B cell (primary cell): ENCODE measurements around the gene ENDOU. TPM values are rescaled to one million over a fixed set of nuclear protein-coding genes. Genes with fewer than 3 reads are reported as not detected.

Experiments used
- ATAC-seq: fragments of 200-7000 bp; cut with Tn5 transposase; one replicate; pipeline ENCODE4 v1.10.0; 2021; ENCODE audit warnings: low read depth, mild to moderate bottlenecking, moderate number of reproducible peaks, moderate library complexity
- CTCF ChIA-PET: fragments of 350-600 bp; sonication (Branson Sonifier 250); formaldehyde crosslinking; loops from one replicate; lab custom pipeline; 2021; ENCODE audit warnings: antibody characterized with exemption, inconsistent platforms; lab: Charles Lee
- POLR2A ChIA-PET: fragments of 350-600 bp; sonication (Branson Sonifier 250); formaldehyde crosslinking; loops from one replicate; lab custom pipeline; 2021; ENCODE audit warnings: antibody characterized with exemption; lab: Charles Lee
- DNase-seq: peaks from one replicate; pipeline ENCODE4 v3.0.0; 2013
- H2AFZ ChIP-seq: 2 replicates; pipeline ENCODE4 v1.6.1; 2012; ENCODE audit warnings: mild to moderate bottlenecking, low read depth, low read length; ENCODE audit not compliant: insufficient read depth, poor library complexity, severe bottlenecking
- H3K27ac ChIP-seq, 2 donors: 1 replicate in 1 of 2; 2 replicates in 1 of 2; pipeline ENCODE4 v1.5.1; 2012 to 2013; ENCODE audit warnings: low read length in 2 of 2, mild to moderate bottlenecking in 2 of 2, moderate library complexity in 1 of 2
- H3K27me3 ChIP-seq, 4 experiments: fragments of 200-600 bp in 1 of 4; sonication (generic) in 1 of 4; replicated peaks in 1 of 4; 1 replicate in 2 of 4; 2 replicates in 2 of 4; pipeline versions ENCODE4 v1.6.1 to v1.7.0; 2013 to 2016; ENCODE audit warnings: low read length in 3 of 4, mild to moderate bottlenecking in 2 of 4, mixed read lengths in 1 of 4, moderate library complexity in 1 of 4; ENCODE audit not compliant: insufficient read depth in 4 of 4, control insufficient read depth in 3 of 4; ENCODE audit errors: control extremely low read depth in 1 of 4
- H3K36me3 ChIP-seq, 2 experiments: replicated peaks in 1 of 2; 1 replicate in 1 of 2; 2 replicates in 1 of 2; pipeline versions ENCODE4 v1.6.1 to v1.7.1; 2013; ENCODE audit warnings: low read length in 1 of 2; ENCODE audit not compliant: insufficient read depth in 2 of 2, control insufficient read depth in 1 of 2; ENCODE audit errors: control extremely low read depth in 1 of 2, extremely low read depth in 1 of 2
- H3K4me1 ChIP-seq, 2 donors: fragments of 200-600 bp in 1 of 2; sonication (generic) in 1 of 2; 1 replicate in 1 of 2; 2 replicates in 1 of 2; pipeline versions ENCODE4 v1.5.1 to v1.6.1; 2013 to 2017; ENCODE audit warnings: low read length in 2 of 2; ENCODE audit not compliant: control insufficient read depth in 2 of 2, insufficient read depth in 2 of 2
- H3K4me2 ChIP-seq: replicated peaks from 2 replicates; pipeline ENCODE3; 2012; ENCODE audit warnings: mild to moderate bottlenecking, low read depth, low read length; ENCODE audit not compliant: poor library complexity, severe bottlenecking
- H3K4me3 ChIP-seq, 5 experiments: fragments of 200-600 bp in 1 of 5; sonication (generic) in 1 of 5; 1 replicate in 3 of 5; 2 replicates in 2 of 5; pipeline versions ENCODE4 v1.5.1 to v1.7.0; 2011 to 2016; ENCODE audit warnings: low read length in 4 of 5, mild to moderate bottlenecking in 4 of 5, low read depth in 2 of 5, control low read depth in 1 of 5, moderate library complexity in 1 of 5; ENCODE audit not compliant: insufficient read depth in 1 of 5; ENCODE audit errors: control extremely low read depth in 1 of 5, extremely low read depth in 1 of 5
- H3K79me2 ChIP-seq: fragments of 200-600 bp; sonication (generic); one replicate; pipeline ENCODE4 v1.6.0; 2016; ENCODE audit warnings: low read length; ENCODE audit not compliant: control insufficient read depth, insufficient read depth
- H3K9ac ChIP-seq: fragments of 200-600 bp; sonication (generic); 2 replicates; pipeline ENCODE4 v1.6.1; 2017; ENCODE audit warnings: mild to moderate bottlenecking, low read length, moderate library complexity
- H3K9me3 ChIP-seq, 3 donors: one replicate each; pipeline versions ENCODE4 v1.6.1 to v1.7.1; 2013; ENCODE audit warnings: low read length in 2 of 3; ENCODE audit not compliant: control insufficient read depth in 2 of 3, insufficient read depth in 1 of 3; ENCODE audit errors: control extremely low read depth in 1 of 3
- H4K20me1 ChIP-seq: 2 replicates; pipeline ENCODE4 v1.6.0; 2012; ENCODE audit warnings: mild to moderate bottlenecking, low read length; ENCODE audit not compliant: insufficient read depth, control insufficient read depth, poor library complexity, severe bottlenecking
- H3K27ac Mint-ChIP-seq: one replicate; pipeline ENCODE4 v1.8.0; 2021; ENCODE audit warnings: mixed read lengths
- H3K27me3 Mint-ChIP-seq: one replicate; pipeline ENCODE4 v1.8.0; 2021; ENCODE audit warnings: mixed read lengths
- H3K4me1 Mint-ChIP-seq: one replicate; pipeline ENCODE4 v1.8.0; 2021; ENCODE audit warnings: mixed read lengths
- H3K4me3 Mint-ChIP-seq: one replicate; pipeline ENCODE4 v1.8.0; 2021; ENCODE audit warnings: mixed read lengths
- H3K9me3 Mint-ChIP-seq: one replicate; pipeline ENCODE4 v1.8.0; 2022; ENCODE audit warnings: mixed read lengths; ENCODE audit not compliant: insufficient read depth
- CTCF ChIP-seq: fragments of 200-600 bp; IDR thresholded peaks from one replicate; pipeline ENCODE4 v1.8.0; 2022; ENCODE audit warnings: antibody characterized with exemption, mild to moderate bottlenecking
- EZH2 ChIP-seq: IDR thresholded peaks from 2 replicates; pipeline ENCODE4 v1.6.1; 2012; ENCODE audit warnings: borderline replicate concordance, low read depth, mild to moderate bottlenecking, moderate library complexity, low read length; ENCODE audit not compliant: insufficient read depth, poor library complexity, severe bottlenecking
- WGBS: methylation state at CpG from one replicate; pipeline ENCODE4 v1.1.5; 2013; ENCODE audit warnings: missing lambda C conversion rate; ENCODE audit not compliant: insufficient coverage; 5-methylcytosine and 5-hydroxymethylcytosine counted together
- intact Hi-C: fragments of 100-400 bp; cut with micrococcal nuclease; formaldehyde crosslinking; loops from one replicate; pipeline ENCODE4 v1.10.0; 2022
- polyA plus RNA-seq: library from polyadenylated mRNA; depleted of rRNA; stranded (reverse); fragments of >200 nt; gene quantifications from 2 replicates; pipeline ENCODE4 v1.2.3, GENCODE V29; 2012
- total RNA-seq, 2 donors: library from RNA; stranded (reverse); fragments of 120-200 nt in 1 of 2; gene quantifications; 1 replicate in 1 of 2; 2 replicates in 1 of 2; pipeline versions ENCODE4 v1.2.3 to v1.2.4, GENCODE V29; 2013 to 2022

Gene ENDOU
- total and polyA plus RNA-seq, 2 donors (not counting 1 experiment from before 2014, with no cell fraction given), result 0.03 TPM; not detected in 1

GRCh38 chr12:47731723-47732122, 6.4 kb upstream of the ENDOU start:
- ATAC-seq (no peak), DNase-seq (no peak)
- ChIA-PET POLR2A (no interaction called here), CTCF (interaction anchor here (0.8 to 11.6 kb wide), 4 partner anchors 11 to 106 kb away, joined by 4 to 130 read pairs (median 26); no protein-coding TSS in a partner anchor)
- no peak for TF ChIP-seq CTCF
- TF ChIP-seq EZH2, result no peak
- no peaks in the 10 kb centered on the region for H4K20me1 ChIP-seq
- no peaks in the 10 kb centered on the region for H3K9me3 ChIP-seq
- no peak overlapping the region for H3K4me2 ChIP-seq
- H3K27ac ChIP-seq, result no peak overlapping the region
- Mint-ChIP-seq H3K27me3 (no peaks in the 10 kb centered on the region), H3K9me3 (no peaks in the 10 kb centered on the region), H3K4me1 (peaks cover 2% of the 10 kb centered on the region), H3K27ac (no peak overlapping the region), H3K4me3 (no peak overlapping the region)
- H3K79me2 ChIP-seq, result no peaks in the 10 kb centered on the region
- WGBS, result 95% methylated on average over 5 of the region's 5 CpGs
- intact Hi-C loops, result no loop called here
- H3K4me3 ChIP-seq, result no peak overlapping the region
- H3K36me3 ChIP-seq, result no peaks in the 10 kb centered on the region
- H3K4me1 ChIP-seq, result peaks cover 0 to 5% of the 10 kb centered on the region in 2 donors
- H3K9ac ChIP-seq, result no peak overlapping the region
- H2AFZ ChIP-seq, result no peak overlapping the region
- no peaks in the 10 kb centered on the region for H3K27me3 ChIP-seq

- WGBS, result 100% methylated on average over 2 of the region's 8 CpGs
- TF ChIP-seq CTCF, result no peak
- TF ChIP-seq EZH2, result no peak
Measured at GRCh38 chr12:47730341-47730744, 5.1 kb upstream of the ENDOU start.

More at GRCh38 chr12:47730341-47730744, 5.1 kb upstream of the ENDOU start:
- H3K9ac ChIP-seq, result no peak overlapping the region
- CTCF ChIA-PET, result interaction anchor here (0.7 to 11.6 kb wide), 5 partner anchors 12 to 37 kb away, joined by 3 to 130 read pairs (median 3); no protein-coding TSS in a partner anchor
- Mint-ChIP-seq H3K4me3 (no peak overlapping the region), H3K4me1 (peaks cover 15% of the 10 kb centered on the region), H3K27me3 (no peaks in the 10 kb centered on the region), H3K27ac (no peak overlapping the region), H3K9me3 (no peaks in the 10 kb centered on the region)
- no peak overlapping the region for H3K4me3 ChIP-seq
- POLR2A ChIA-PET, result no interaction called here
- no peaks in the 10 kb centered on the region for H3K27me3 ChIP-seq
- peaks cover 9 to 17% of the 10 kb centered on the region in 2 donors for H3K4me1 ChIP-seq
- H3K27ac ChIP-seq, result no peak overlapping the region
- H4K20me1 ChIP-seq, result no peaks in the 10 kb centered on the region
- no peak overlapping the region for H3K4me2 ChIP-seq
- H3K79me2 ChIP-seq, result no peaks in the 10 kb centered on the region
- DNase-seq (no peak), ATAC-seq (no peak)
- peaks cover 0 to under 1% of the 10 kb centered on the region in 2 experiments for H3K36me3 ChIP-seq
- H2AFZ ChIP-seq, result no peak overlapping the region
- no peaks in the 10 kb centered on the region for H3K9me3 ChIP-seq
- intact Hi-C loops, result no loop called here
